Epithelial cell of esophagus (primary cell): ENCODE results near the gene OLA1.

Experiments used
- DNase-seq: peaks from one replicate; pipeline ENCODE4 v3.0.0; 2010; ENCODE audit warnings: low read depth
- H3K4me3 ChIP-seq: 2 replicates; pipeline ENCODE4 v1.5.1; 2011; ENCODE audit warnings: mild to moderate bottlenecking, low read length, control low read depth
- TF ChIP-seq, protein P1 (sequence below): IDR thresholded peaks from 2 replicates; pipeline ENCODE4 v1.5.1; 2011; ENCODE audit warnings: low read depth, mild to moderate bottlenecking, low read length, control low read depth, inconsistent platforms; ENCODE audit not compliant: insufficient read depth; ENCODE audit errors: missing control alignments

Gene OLA1

DNA sequence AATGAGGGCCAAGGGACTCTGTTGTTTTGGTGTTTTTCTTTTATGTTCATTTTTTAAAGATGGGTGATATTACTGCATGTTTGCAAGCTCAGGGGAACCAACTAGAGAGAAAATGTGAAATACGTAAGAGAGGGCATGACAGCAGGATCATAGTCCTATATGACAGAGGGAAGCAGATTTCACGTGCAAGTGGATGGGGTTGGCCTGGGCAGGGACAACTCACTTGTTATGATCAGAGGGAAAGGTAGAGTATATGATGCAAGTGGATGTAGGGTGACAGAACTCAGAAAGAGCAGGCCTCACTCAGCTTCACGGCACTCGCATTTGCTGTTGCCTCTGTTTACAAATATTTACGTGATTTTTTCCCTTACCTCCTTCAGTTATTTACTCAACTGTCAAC is 67.0 kb downstream of the OLA1 start:
- DNase-seq: no peak
- TF ChIP-seq, protein P1, sequence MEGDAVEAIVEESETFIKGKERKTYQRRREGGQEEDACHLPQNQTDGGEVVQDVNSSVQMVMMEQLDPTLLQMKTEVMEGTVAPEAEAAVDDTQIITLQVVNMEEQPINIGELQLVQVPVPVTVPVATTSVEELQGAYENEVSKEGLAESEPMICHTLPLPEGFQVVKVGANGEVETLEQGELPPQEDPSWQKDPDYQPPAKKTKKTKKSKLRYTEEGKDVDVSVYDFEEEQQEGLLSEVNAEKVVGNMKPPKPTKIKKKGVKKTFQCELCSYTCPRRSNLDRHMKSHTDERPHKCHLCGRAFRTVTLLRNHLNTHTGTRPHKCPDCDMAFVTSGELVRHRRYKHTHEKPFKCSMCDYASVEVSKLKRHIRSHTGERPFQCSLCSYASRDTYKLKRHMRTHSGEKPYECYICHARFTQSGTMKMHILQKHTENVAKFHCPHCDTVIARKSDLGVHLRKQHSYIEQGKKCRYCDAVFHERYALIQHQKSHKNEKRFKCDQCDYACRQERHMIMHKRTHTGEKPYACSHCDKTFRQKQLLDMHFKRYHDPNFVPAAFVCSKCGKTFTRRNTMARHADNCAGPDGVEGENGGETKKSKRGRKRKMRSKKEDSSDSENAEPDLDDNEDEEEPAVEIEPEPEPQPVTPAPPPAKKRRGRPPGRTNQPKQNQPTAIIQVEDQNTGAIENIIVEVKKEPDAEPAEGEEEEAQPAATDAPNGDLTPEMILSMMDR: no peak
- no peak overlapping the region for H3K4me3 ChIP-seq

DNA sequence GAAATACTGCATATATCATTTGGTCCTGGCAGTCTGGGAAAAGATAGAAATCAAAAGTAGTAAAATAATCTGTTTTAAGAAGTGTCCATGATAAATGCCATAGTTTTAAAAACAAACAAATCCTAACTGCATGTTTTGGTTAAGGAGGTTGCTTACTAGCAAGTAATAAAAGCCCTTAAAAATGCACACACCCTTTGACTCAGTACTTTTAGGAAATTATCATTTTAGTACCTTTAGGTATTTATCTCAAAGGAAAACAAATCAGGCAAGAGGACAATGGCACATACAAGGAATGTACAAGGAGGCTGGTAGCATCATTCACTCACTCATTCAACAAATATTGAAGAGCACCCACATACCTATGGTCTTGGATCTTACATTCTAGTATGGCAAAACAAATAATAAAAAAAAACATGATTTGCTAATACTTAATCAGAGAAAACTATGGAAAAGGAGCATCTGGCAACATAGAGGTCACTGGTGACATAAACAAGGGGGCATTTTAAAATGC is 67.6 kb downstream of the OLA1 start:
- TF ChIP-seq, protein P1: no peak
- no peak overlapping the region for H3K4me3 ChIP-seq
- no peak for DNase-seq

DNA sequence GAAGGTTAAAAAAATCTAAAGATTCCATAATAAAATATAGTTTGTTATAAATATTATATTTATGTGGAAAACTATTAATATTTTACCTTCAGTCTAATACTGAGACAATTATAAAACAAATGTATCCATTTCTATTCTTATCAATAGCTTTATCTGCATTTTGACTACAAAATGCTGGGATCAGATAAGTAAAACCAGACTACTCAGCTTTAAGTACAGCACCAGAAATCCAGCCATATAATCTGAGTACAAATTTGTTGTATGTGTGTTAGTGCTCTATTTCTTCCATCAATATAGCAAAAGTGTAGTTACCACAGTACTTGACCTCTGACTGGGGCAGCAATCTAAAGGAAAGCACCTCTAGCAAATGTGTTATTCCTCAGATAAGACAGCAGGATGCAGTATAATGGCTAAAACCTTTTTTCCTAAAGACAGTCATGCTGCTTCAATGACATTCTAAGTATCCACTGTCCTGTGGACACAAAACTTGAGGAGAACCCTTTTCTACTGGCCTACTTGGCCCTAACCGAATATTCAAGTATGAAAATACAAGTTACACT is 68.1 kb downstream of the OLA1 start:
- peak; percentile 24 for DNase-seq
- TF ChIP-seq, protein P1: peak; percentile 6
- no peak overlapping the region for H3K4me3 ChIP-seq

DNA sequence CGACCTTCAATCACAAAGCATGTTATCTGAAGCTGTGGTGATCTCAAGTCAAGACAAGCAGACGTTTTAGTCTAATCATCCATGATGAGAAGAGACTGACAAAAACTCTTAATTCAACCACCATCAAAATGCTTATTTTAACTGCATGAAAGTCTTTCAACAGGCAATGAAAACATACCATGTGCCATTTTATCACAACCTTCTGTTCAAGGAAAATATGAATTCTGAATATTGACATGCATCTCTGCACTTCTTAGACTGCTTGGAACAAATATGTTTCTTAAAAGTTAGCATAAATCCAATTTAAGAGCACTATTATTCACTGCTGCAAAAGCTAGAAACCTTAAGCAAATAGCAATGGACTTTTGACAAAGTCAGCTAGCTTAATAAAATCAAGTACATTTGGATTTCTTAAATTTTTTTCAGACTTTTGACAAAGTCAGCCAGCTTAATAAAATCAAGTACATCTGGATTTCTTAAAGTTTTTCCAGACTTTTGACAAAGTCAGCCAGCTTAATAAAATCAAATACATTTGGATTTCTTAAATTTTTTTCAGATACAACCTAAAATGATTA is 70.9 kb downstream of the OLA1 start:
- no peak overlapping the region for H3K4me3 ChIP-seq
- TF ChIP-seq, protein P1: no peak
- no peak for DNase-seq

DNA sequence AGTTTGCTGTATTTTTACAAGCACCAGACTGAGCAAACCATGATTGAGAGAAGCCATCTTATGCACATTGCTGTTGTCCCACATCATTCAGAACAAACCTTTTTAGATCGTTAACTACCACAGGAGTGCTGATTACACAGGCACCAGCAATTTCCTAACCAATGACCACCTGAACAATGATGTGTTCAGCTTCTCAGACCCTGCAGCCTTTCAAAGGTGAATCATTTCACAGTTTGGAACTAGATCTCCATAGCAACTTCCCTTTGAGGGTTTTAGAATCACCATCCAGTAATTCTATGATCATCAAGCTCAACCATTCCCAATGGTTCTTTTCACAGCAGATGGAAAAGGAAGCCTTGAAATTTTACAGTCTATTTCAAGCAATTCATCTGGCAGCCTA is 71.4 kb downstream of the OLA1 start:
- no peak overlapping the region for H3K4me3 ChIP-seq
- DNase-seq: peak; percentile 91
- TF ChIP-seq, protein P1: no peak

DNA sequence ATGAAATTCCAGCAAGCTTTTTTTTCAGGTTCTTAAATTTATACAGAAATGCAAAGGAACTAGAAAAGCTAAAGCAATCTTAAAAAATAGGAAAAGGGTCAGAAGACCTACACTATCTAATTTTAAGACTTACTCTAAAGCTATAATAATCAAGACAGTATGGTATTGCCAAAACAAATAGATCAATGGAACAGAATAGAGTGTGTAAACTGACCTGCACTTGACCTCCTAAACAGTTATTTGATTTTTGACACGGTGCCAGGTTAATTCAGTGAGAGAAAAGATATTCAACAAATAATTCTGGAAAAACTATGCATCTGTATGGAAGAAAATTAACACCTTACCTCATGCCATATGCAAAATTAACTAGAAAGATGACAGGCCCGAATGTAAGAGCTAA is 73.6 kb downstream of the OLA1 start:
- no peak for DNase-seq
- H3K4me3 ChIP-seq: no peak overlapping the region
- TF ChIP-seq, protein P1: no peak
